Mucosa of rectum (tissue), 2 donors: Measurements from ENCODE around the gene ELK3.

ENCODE experiments used
- H3K27ac ChIP-seq, 2 donors: one replicate each; pipeline ENCODE4 v1.7.0; 2013; ENCODE audit warnings: inconsistent platforms in 2 of 2, low read depth in 2 of 2, low read length in 2 of 2
- H3K27me3 ChIP-seq, 2 donors: one replicate each; pipeline ENCODE4 v1.7.0; 2013; ENCODE audit warnings: low read length in 2 of 2; ENCODE audit not compliant: control insufficient read depth in 2 of 2, insufficient read depth in 2 of 2
- H3K36me3 ChIP-seq, 2 donors: one replicate each; pipeline ENCODE4 v1.7.0; 2013; ENCODE audit warnings: low read length in 2 of 2; ENCODE audit not compliant: control insufficient read depth in 2 of 2, insufficient read depth in 2 of 2
- H3K4me1 ChIP-seq, 2 donors: one replicate each; pipeline ENCODE4 v1.7.0; 2013; ENCODE audit warnings: low read length in 2 of 2, mild to moderate bottlenecking in 1 of 2; ENCODE audit not compliant: control insufficient read depth in 2 of 2, insufficient read depth in 2 of 2
- H3K4me3 ChIP-seq, 2 donors: one replicate each; pipeline ENCODE4 v1.7.0; 2013; ENCODE audit warnings: low read length in 2 of 2
- H3K9ac ChIP-seq, 2 donors: one replicate each; pipeline ENCODE4 v1.7.0; 2013; ENCODE audit warnings: low read length in 2 of 2, low read depth in 1 of 2, mild to moderate bottlenecking in 1 of 2
- H3K9me3 ChIP-seq, 2 donors: one replicate each; pipeline ENCODE4 v1.7.0; 2013; ENCODE audit warnings: low read length in 2 of 2; ENCODE audit not compliant: control insufficient read depth in 2 of 2
- donor health status: healthy.
- donor health status: Normal muscosa, but diverticular disease.

Gene ELK3

GRCh38 chr12:96193725-96194575, at the start of gene ELK3:
Gene ELK3, plus strand, starts transcription at chr12:96194375.
- Histone ChIP-seq H3K9ac (peak within 1 kb of the TSS; percentile 78 to 86), H3K27ac (peak within 1 kb of the TSS; percentile 75 to 89)

GRCh38 chr12:96146747-96147146, 47.4 kb upstream of the ELK3 start:
- H3K4me3 ChIP-seq: no peak overlapping the region
- H3K36me3 ChIP-seq: no peaks in the 10 kb centered on the region
- no peak overlapping the region for H3K9ac ChIP-seq
- no peaks in the 10 kb centered on the region for H3K9me3 ChIP-seq
- no peaks in the 10 kb centered on the region for H3K4me1 ChIP-seq
- no peaks in the 10 kb centered on the region for H3K27me3 ChIP-seq
- no peak overlapping the region for H3K27ac ChIP-seq

More at GRCh38 chr12:96193725-96194575, at the start of gene ELK3:
- Histone ChIP-seq H3K9me3 (no peaks in the 10 kb centered on the region), H3K27me3 (no peaks in the 10 kb centered on the region), H3K36me3 (no peaks in the 10 kb centered on the region), H3K4me1 (peaks cover 0 to 2% of the 10 kb centered on the region in 2 donors), H3K4me3 (peak within 1 kb of the TSS; percentile 86 to 92)

- Histone ChIP-seq H3K4me3 (no peak overlapping the region), H3K27ac (no peak overlapping the region), H3K36me3 (no peaks in the 10 kb centered on the region), H3K4me1 (no peaks in the 10 kb centered on the region), H3K9ac (no peak overlapping the region), H3K9me3 (no peaks in the 10 kb centered on the region), H3K27me3 (no peaks in the 10 kb centered on the region)
Measured at GRCh38 chr12:96150442-96150841, 43.7 kb upstream of the ELK3 start.

- no peaks in the 10 kb centered on the region for H3K27me3 ChIP-seq
- no peaks in the 10 kb centered on the region for H3K9me3 ChIP-seq
- no peaks in the 10 kb centered on the region for H3K36me3 ChIP-seq
- no peak overlapping the region for H3K4me3 ChIP-seq
- no peak overlapping the region for H3K9ac ChIP-seq
- H3K27ac ChIP-seq: no peak overlapping the region
- no peaks in the 10 kb centered on the region for H3K4me1 ChIP-seq
Measured at GRCh38 chr12:96152164-96152563, 42.0 kb upstream of the ELK3 start.

GRCh38 chr12:96153131-96153725, 40.9 kb upstream of the ELK3 start:
- H3K4me3 ChIP-seq: no peak overlapping the region
- H3K36me3 ChIP-seq: no peaks in the 10 kb centered on the region
- H3K4me1 ChIP-seq: no peaks in the 10 kb centered on the region
- no peaks in the 10 kb centered on the region for H3K9me3 ChIP-seq
- no peak overlapping the region for H3K27ac ChIP-seq
- H3K9ac ChIP-seq: no peak overlapping the region
- no peaks in the 10 kb centered on the region for H3K27me3 ChIP-seq

- H3K27ac ChIP-seq: no peak overlapping the region
- H3K27me3 ChIP-seq: no peaks in the 10 kb centered on the region
- no peaks in the 10 kb centered on the region for H3K9me3 ChIP-seq
- no peak overlapping the region for H3K4me3 ChIP-seq
- no peak overlapping the region for H3K9ac ChIP-seq
- no peaks in the 10 kb centered on the region for H3K4me1 ChIP-seq
- H3K36me3 ChIP-seq: no peaks in the 10 kb centered on the region
Measured at GRCh38 chr12:96155181-96155580, 39.0 kb upstream of the ELK3 start.

- Histone ChIP-seq H3K4me3 (no peak overlapping the region), H3K4me1 (no peaks in the 10 kb centered on the region), H3K9ac (no peak overlapping the region), H3K27me3 (no peaks in the 10 kb centered on the region), H3K36me3 (no peaks in the 10 kb centered on the region), H3K27ac (no peak overlapping the region), H3K9me3 (no peaks in the 10 kb centered on the region)
Measured at GRCh38 chr12:96155781-96156180, 38.4 kb upstream of the ELK3 start.

- H3K27ac ChIP-seq: no peak overlapping the region
- H3K27me3 ChIP-seq: no peaks in the 10 kb centered on the region
- no peaks in the 10 kb centered on the region for H3K36me3 ChIP-seq
- H3K9me3 ChIP-seq: no peaks in the 10 kb centered on the region
- H3K9ac ChIP-seq: no peak overlapping the region
- no peak overlapping the region for H3K4me3 ChIP-seq
- no peaks in the 10 kb centered on the region for H3K4me1 ChIP-seq
Measured at GRCh38 chr12:96156211-96156610, 38.0 kb upstream of the ELK3 start.

GRCh38 chr12:96157427-96157826, 36.7 kb upstream of the ELK3 start:
- Histone ChIP-seq H3K27me3 (no peaks in the 10 kb centered on the region), H3K36me3 (no peaks in the 10 kb centered on the region), H3K9me3 (no peaks in the 10 kb centered on the region), H3K27ac (no peak overlapping the region), H3K9ac (no peak overlapping the region), H3K4me1 (no peaks in the 10 kb centered on the region), H3K4me3 (no peak overlapping the region)

GRCh38 chr12:96164951-96165811, 29.0 kb upstream of the ELK3 start:
- no peaks in the 10 kb centered on the region for H3K4me1 ChIP-seq
- no peaks in the 10 kb centered on the region for H3K27me3 ChIP-seq
- no peaks in the 10 kb centered on the region for H3K9me3 ChIP-seq
- no peaks in the 10 kb centered on the region for H3K36me3 ChIP-seq
- no peak overlapping the region for H3K4me3 ChIP-seq
- no peak overlapping the region for H3K9ac ChIP-seq
- H3K27ac ChIP-seq: no peak overlapping the region
